Measurements from ENCODE around the gene ASF1A. TPM values are rescaled to one million over a fixed set of nuclear protein-coding genes. Genes with fewer than 3 reads are reported as not detected.

Gene ASF1A
- total RNA-seq, 5 donors from 2014 or later (not counting 1 experiment from before 2014, with no cell fraction given): 16.8 to 49.6 (median 42.5) TPM

GRCh38 chr6:118869350-118869749, 24.6 kb upstream of the ASF1A start:
- Histone ChIP-seq H3K27ac (ENCODE audit: low read length) (no peak overlapping the region), H3K27me3 (replicated peaks in 1 of 2; ENCODE audit: control insufficient read depth in 2 of 2, extremely low read depth in 1 of 2, insufficient read depth in 2 of 2, low read length in 1 of 2) (no peaks in the 10 kb centered on the region), H3K36me3 (ENCODE audit: control insufficient read depth in 2 of 2, extremely low read depth in 1 of 2, insufficient read depth in 1 of 2, low read length in 1 of 2) (no peaks in the 10 kb centered on the region), H3K4me3 (ENCODE audit: control insufficient read depth in 1 of 2, extremely low read depth in 1 of 2, low read length in 1 of 2) (no peak overlapping the region), H3K4me1 (ENCODE audit: control insufficient read depth in 1 of 2, extremely low read depth in 1 of 2, insufficient read depth in 2 of 2, low read length in 2 of 2) (peaks cover 0 to 1% of the 10 kb centered on the region in 2 experiments), H3K9me3 (peaks cover 3% of the 10 kb centered on the region)
- Mint-ChIP-seq H3K4me1 (peaks cover 52 to 73% (median 59%) of the 10 kb centered on the region in 3 donors), H3K27me3 (no peaks in the 10 kb centered on the region), H3K27ac (no peak overlapping the region), H3K36me3 (peaks cover 44% of the 10 kb centered on the region), H3K9me3 (peaks cover 10 to 24% (median 13%) of the 10 kb centered on the region in 3 donors), H3K4me3 (no peak overlapping the region)
- DNase-seq (no peak), ATAC-seq (replicated peaks in 1 of 4) (no peak)
- CTCF ChIA-PET: no interaction called here
- WGBS (ENCODE audit: insufficient coverage): no CpG with 5 or more reads among the region's 2 CpGs
- POLR2A ChIA-PET: no interaction called here

GRCh38 chr6:118869894-118870589, 23.9 kb upstream of the ASF1A start:
- H3K4me3 Mint-ChIP-seq: no peak overlapping the region
- H3K27me3 Mint-ChIP-seq: no peaks in the 10 kb centered on the region
- Histone ChIP-seq H3K36me3 (ENCODE audit: control insufficient read depth in 2 of 2, extremely low read depth in 1 of 2, insufficient read depth in 1 of 2, low read length in 1 of 2) (no peaks in the 10 kb centered on the region), H3K27ac (ENCODE audit: low read length) (no peak overlapping the region), H3K4me1 (ENCODE audit: control insufficient read depth in 1 of 2, extremely low read depth in 1 of 2, insufficient read depth in 2 of 2, low read length in 2 of 2) (no peaks in the 10 kb centered on the region), H3K27me3 (replicated peaks in 1 of 2; ENCODE audit: control insufficient read depth in 2 of 2, extremely low read depth in 1 of 2, insufficient read depth in 2 of 2, low read length in 1 of 2) (no peaks in the 10 kb centered on the region), H3K9me3 (peaks cover 3% of the 10 kb centered on the region), H3K4me3 (ENCODE audit: control insufficient read depth in 1 of 2, extremely low read depth in 1 of 2, low read length in 1 of 2) (no peak overlapping the region)
- ATAC-seq (replicated peaks in 1 of 4) (no peak), DNase-seq (no peak)
- H3K9me3 Mint-ChIP-seq: peaks cover 10 to 24% (median 13%) of the 10 kb centered on the region in 3 donors
- WGBS (ENCODE audit: insufficient coverage): 33% methylated on average over 1 of the region's 2 CpGs
- H3K36me3 Mint-ChIP-seq: peaks cover 44% of the 10 kb centered on the region
- H3K4me1 Mint-ChIP-seq: peaks cover 47 to 69% (median 55%) of the 10 kb centered on the region in 3 donors
- ChIA-PET POLR2A (interaction anchor here in 1 of 2 donors (0.6 kb wide), 1 partner anchor 157 kb away, joined by 3 read pairs; no protein-coding TSS in a partner anchor), CTCF (no interaction called here)
- no peak overlapping the region for H3K27ac Mint-ChIP-seq

- H3K4me3 Mint-ChIP-seq: no peak overlapping the region
- ATAC-seq (replicated peaks in 1 of 4) (no peak), DNase-seq (no peak)
- H3K27ac Mint-ChIP-seq: no peak overlapping the region
- WGBS (ENCODE audit: insufficient coverage): 88% methylated on average over 1 of the region's 5 CpGs
- Histone ChIP-seq H3K4me1 (ENCODE audit: control insufficient read depth in 1 of 2, extremely low read depth in 1 of 2, insufficient read depth in 2 of 2, low read length in 2 of 2) (no peaks in the 10 kb centered on the region), H3K27ac (ENCODE audit: low read length) (no peak overlapping the region), H3K36me3 (ENCODE audit: control insufficient read depth in 2 of 2, extremely low read depth in 1 of 2, insufficient read depth in 1 of 2, low read length in 1 of 2) (no peaks in the 10 kb centered on the region), H3K4me3 (ENCODE audit: control insufficient read depth in 1 of 2, extremely low read depth in 1 of 2, low read length in 1 of 2) (no peak overlapping the region), H3K9me3 (peaks cover 3% of the 10 kb centered on the region), H3K27me3 (replicated peaks in 1 of 2; ENCODE audit: control insufficient read depth in 2 of 2, extremely low read depth in 1 of 2, insufficient read depth in 2 of 2, low read length in 1 of 2) (no peaks in the 10 kb centered on the region)
- peaks cover 40 to 56% (median 46%) of the 10 kb centered on the region in 3 donors for H3K4me1 Mint-ChIP-seq
- ChIA-PET POLR2A (no interaction called here), CTCF (no interaction called here)
- H3K9me3 Mint-ChIP-seq: peaks cover 3 to 17% (median 8%) of the 10 kb centered on the region in 3 donors
- peaks cover 40% of the 10 kb centered on the region for H3K36me3 Mint-ChIP-seq
- H3K27me3 Mint-ChIP-seq: no peaks in the 10 kb centered on the region
Measured at GRCh38 chr6:118871331-118871730, 22.6 kb upstream of the ASF1A start.

- Histone ChIP-seq H3K4me1 (ENCODE audit: control insufficient read depth in 1 of 2, extremely low read depth in 1 of 2, insufficient read depth in 2 of 2, low read length in 2 of 2) (no peaks in the 10 kb centered on the region), H3K9me3 (peaks cover 3% of the 10 kb centered on the region), H3K36me3 (ENCODE audit: control insufficient read depth in 2 of 2, extremely low read depth in 1 of 2, insufficient read depth in 1 of 2, low read length in 1 of 2) (no peaks in the 10 kb centered on the region), H3K4me3 (ENCODE audit: control insufficient read depth in 1 of 2, extremely low read depth in 1 of 2, low read length in 1 of 2) (no peak overlapping the region), H3K27ac (ENCODE audit: low read length) (no peak overlapping the region), H3K27me3 (replicated peaks in 1 of 2; ENCODE audit: control insufficient read depth in 2 of 2, extremely low read depth in 1 of 2, insufficient read depth in 2 of 2, low read length in 1 of 2) (no peaks in the 10 kb centered on the region)
- peaks cover 42 to 64% (median 52%) of the 10 kb centered on the region in 3 donors for H3K4me1 Mint-ChIP-seq
- ChIA-PET POLR2A (interaction anchor here in 1 of 2 donors (0.7 to 1.0 kb wide), 2 partner anchors 19 to 114 kb away, joined by 3 to 5 read pairs; no protein-coding TSS in a partner anchor), CTCF (interaction anchor here in 1 of 2 donors (1.1 kb wide), 1 partner anchor 24 kb away, joined by 3 read pairs; no protein-coding TSS in a partner anchor)
- no peak for DNase-seq
- ATAC-seq (replicated peaks in 1 of 4): no peak
- no peaks in the 10 kb centered on the region for H3K27me3 Mint-ChIP-seq
- H3K4me3 Mint-ChIP-seq: no peak overlapping the region
- no peak overlapping the region for H3K27ac Mint-ChIP-seq
- H3K36me3 Mint-ChIP-seq: peaks cover 40% of the 10 kb centered on the region
- peaks cover 0 to 11% (median 5%) of the 10 kb centered on the region in 3 donors for H3K9me3 Mint-ChIP-seq
Measured at GRCh38 chr6:118872318-118872717, 21.6 kb upstream of the ASF1A start.

GRCh38 chr6:118872726-118873125, 21.2 kb upstream of the ASF1A start:
- Histone ChIP-seq H3K4me1 (ENCODE audit: control insufficient read depth in 1 of 2, extremely low read depth in 1 of 2, insufficient read depth in 2 of 2, low read length in 2 of 2) (no peaks in the 10 kb centered on the region), H3K4me3 (ENCODE audit: control insufficient read depth in 1 of 2, extremely low read depth in 1 of 2, low read length in 1 of 2) (no peak overlapping the region), H3K27ac (ENCODE audit: low read length) (no peak overlapping the region), H3K36me3 (ENCODE audit: control insufficient read depth in 2 of 2, extremely low read depth in 1 of 2, insufficient read depth in 1 of 2, low read length in 1 of 2) (no peaks in the 10 kb centered on the region), H3K9me3 (peaks cover 3% of the 10 kb centered on the region), H3K27me3 (replicated peaks in 1 of 2; ENCODE audit: control insufficient read depth in 2 of 2, extremely low read depth in 1 of 2, insufficient read depth in 2 of 2, low read length in 1 of 2) (no peaks in the 10 kb centered on the region)
- Mint-ChIP-seq H3K9me3 (peaks cover 0 to 11% (median 5%) of the 10 kb centered on the region in 3 donors), H3K4me1 (peaks cover 46 to 68% (median 56%) of the 10 kb centered on the region in 3 donors), H3K4me3 (no peak overlapping the region), H3K36me3 (peaks cover 43% of the 10 kb centered on the region), H3K27ac (no peak overlapping the region), H3K27me3 (no peaks in the 10 kb centered on the region)
- ChIA-PET POLR2A (interaction anchor here (0.7 to 1.0 kb wide), 4 partner anchors 18 to 235 kb away, joined by 3 to 5 read pairs (median 4); no protein-coding TSS in a partner anchor), CTCF (interaction anchor here in 1 of 2 donors (1.1 kb wide), 1 partner anchor 24 kb away, joined by 3 read pairs; no protein-coding TSS in a partner anchor)
- ATAC-seq (replicated peaks in 1 of 4): no peak
- no CpG with 5 or more reads among the region's 2 CpGs for WGBS (ENCODE audit: insufficient coverage)
- DNase-seq: no peak

- ChIA-PET POLR2A (interaction anchor here (0.7 to 0.8 kb wide), 2 partner anchors 164 to 235 kb away, joined by 3 to 4 read pairs; no protein-coding TSS in a partner anchor), CTCF (interaction anchor here in 1 of 2 donors (1.1 kb wide), 1 partner anchor 23 kb away, joined by 3 read pairs; no protein-coding TSS in a partner anchor)
- no peak overlapping the region for H3K4me3 Mint-ChIP-seq
- no peak overlapping the region for H3K27ac Mint-ChIP-seq
- no peaks in the 10 kb centered on the region for H3K27me3 Mint-ChIP-seq
- WGBS (ENCODE audit: insufficient coverage): no CpG with 5 or more reads among the region's 2 CpGs
- Histone ChIP-seq H3K36me3 (ENCODE audit: control insufficient read depth in 2 of 2, extremely low read depth in 1 of 2, insufficient read depth in 1 of 2, low read length in 1 of 2) (no peaks in the 10 kb centered on the region), H3K4me1 (ENCODE audit: control insufficient read depth in 1 of 2, extremely low read depth in 1 of 2, insufficient read depth in 2 of 2, low read length in 2 of 2) (no peaks in the 10 kb centered on the region), H3K27me3 (replicated peaks in 1 of 2; ENCODE audit: control insufficient read depth in 2 of 2, extremely low read depth in 1 of 2, insufficient read depth in 2 of 2, low read length in 1 of 2) (no peaks in the 10 kb centered on the region), H3K4me3 (ENCODE audit: control insufficient read depth in 1 of 2, extremely low read depth in 1 of 2, low read length in 1 of 2) (no peak overlapping the region), H3K27ac (ENCODE audit: low read length) (no peak overlapping the region), H3K9me3 (peaks cover 3% of the 10 kb centered on the region)
- peaks cover 49 to 72% (median 59%) of the 10 kb centered on the region in 3 donors for H3K4me1 Mint-ChIP-seq
- peaks cover 47% of the 10 kb centered on the region for H3K36me3 Mint-ChIP-seq
- H3K9me3 Mint-ChIP-seq: peaks cover 0 to 11% (median 5%) of the 10 kb centered on the region in 3 donors
- DNase-seq: no peak
- no peak for ATAC-seq (replicated peaks in 1 of 4)
Measured at GRCh38 chr6:118873239-118873638, 20.7 kb upstream of the ASF1A start.

Data from T-cell (primary cell).